Testis (tissue), 2 donors: Measurements from ENCODE around the gene ARRDC2.

ENCODE experiments used
- POLR2A ChIP-seq: fragments of 450-650 bp; IDR thresholded peaks from one replicate; pipeline ENCODE4 v1.6.1; 2017; ENCODE audit warnings: antibody characterized with exemption, mild to moderate bottlenecking, moderate library complexity
- TF ChIP-seq, protein P1 (sequence below), 3 experiments: fragments of 450-650 bp in 2 of 3; fragments of 200-600 bp in 1 of 3; sonication (generic) in 1 of 3; IDR thresholded peaks; one replicate each; pipeline ENCODE4 v1.5.1; 2016 to 2019; ENCODE audit warnings: antibody characterized with exemption in 3 of 3, mild to moderate bottlenecking in 2 of 3, moderate library complexity in 1 of 3

DNA sequence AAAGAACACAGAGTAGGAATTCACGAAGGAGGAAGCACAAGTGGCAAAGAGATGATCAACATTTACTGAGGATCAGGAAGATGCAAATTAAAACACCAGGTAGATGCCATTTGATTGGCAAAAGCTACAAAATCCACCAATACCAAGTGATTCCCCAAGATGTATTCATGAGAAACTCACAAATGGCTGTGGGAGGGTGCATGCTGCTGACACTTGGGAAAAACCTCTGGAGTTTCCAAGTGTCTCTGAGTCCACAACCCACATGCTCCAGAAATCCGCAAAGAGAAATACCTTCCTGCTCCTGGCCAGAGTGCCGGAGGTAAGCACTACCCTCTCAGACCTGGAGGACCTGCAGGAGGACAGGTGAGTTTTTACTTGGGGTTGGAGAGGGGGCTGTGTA is 35.7 kb downstream of the ARRDC2 start:
- TF ChIP-seq, protein P1, sequence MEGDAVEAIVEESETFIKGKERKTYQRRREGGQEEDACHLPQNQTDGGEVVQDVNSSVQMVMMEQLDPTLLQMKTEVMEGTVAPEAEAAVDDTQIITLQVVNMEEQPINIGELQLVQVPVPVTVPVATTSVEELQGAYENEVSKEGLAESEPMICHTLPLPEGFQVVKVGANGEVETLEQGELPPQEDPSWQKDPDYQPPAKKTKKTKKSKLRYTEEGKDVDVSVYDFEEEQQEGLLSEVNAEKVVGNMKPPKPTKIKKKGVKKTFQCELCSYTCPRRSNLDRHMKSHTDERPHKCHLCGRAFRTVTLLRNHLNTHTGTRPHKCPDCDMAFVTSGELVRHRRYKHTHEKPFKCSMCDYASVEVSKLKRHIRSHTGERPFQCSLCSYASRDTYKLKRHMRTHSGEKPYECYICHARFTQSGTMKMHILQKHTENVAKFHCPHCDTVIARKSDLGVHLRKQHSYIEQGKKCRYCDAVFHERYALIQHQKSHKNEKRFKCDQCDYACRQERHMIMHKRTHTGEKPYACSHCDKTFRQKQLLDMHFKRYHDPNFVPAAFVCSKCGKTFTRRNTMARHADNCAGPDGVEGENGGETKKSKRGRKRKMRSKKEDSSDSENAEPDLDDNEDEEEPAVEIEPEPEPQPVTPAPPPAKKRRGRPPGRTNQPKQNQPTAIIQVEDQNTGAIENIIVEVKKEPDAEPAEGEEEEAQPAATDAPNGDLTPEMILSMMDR (IDR thresholded peaks at IDR 0.05), result no peak
- TF ChIP-seq POLR2A, result no peak
